ENCODE measurements around the gene FGF18. TPM values are rescaled to one million over a fixed set of nuclear protein-coding genes. Genes with fewer than 3 reads are reported as not detected.

The FGF18 gene
- total RNA-seq, 1 donor from 2014 or later: 2.6 TPM

GRCh38 chr5:171474230-171474813 lies 54.9 kb downstream of the FGF18 start:
- no peak for DNase-seq (ENCODE audit: low spot score, unreplicated experiment)
- Mint-ChIP-seq H3K4me3 (ENCODE audit: low read depth) (no peak overlapping the region), H3K9me3 (ENCODE audit: low read depth) (peaks cover 3% of the 10 kb centered on the region), H3K27me3 (peaks cover 4% of the 10 kb centered on the region), H3K36me3 (ENCODE audit: insufficient read depth) (no peaks in the 10 kb centered on the region), H3K4me1 (ENCODE audit: low read depth) (peaks cover 5% of the 10 kb centered on the region), H3K27ac (no peak overlapping the region)
- TF ChIP-seq CTCF (IDR thresholded peaks at IDR 0.05; ENCODE audit: unreplicated experiment): no peak

DNA sequence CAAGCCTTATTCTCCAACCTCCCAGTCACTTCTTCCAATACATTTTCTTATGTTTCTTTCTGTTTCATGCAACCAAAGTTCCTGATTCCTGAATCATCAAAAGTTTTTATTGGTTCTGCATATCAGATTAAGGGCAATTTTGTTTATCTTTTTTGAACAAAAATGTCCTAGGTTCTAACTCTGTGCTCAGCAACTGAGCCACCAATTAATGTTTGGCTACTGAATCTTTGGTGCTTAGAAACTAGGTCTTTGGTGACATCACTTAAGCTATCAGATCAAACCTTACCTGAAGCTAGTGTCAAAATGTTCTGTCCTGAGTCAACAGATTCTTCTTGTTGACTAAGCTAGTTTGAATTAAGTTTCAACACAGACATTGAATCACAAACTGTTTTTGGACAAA lies 56.1 kb downstream of the FGF18 start:
- H3K4me3 Mint-ChIP-seq (ENCODE audit: low read depth): no peak overlapping the region
- H3K27me3 Mint-ChIP-seq: peaks cover 8% of the 10 kb centered on the region
- DNase-seq (ENCODE audit: low spot score, unreplicated experiment): no peak

DNA sequence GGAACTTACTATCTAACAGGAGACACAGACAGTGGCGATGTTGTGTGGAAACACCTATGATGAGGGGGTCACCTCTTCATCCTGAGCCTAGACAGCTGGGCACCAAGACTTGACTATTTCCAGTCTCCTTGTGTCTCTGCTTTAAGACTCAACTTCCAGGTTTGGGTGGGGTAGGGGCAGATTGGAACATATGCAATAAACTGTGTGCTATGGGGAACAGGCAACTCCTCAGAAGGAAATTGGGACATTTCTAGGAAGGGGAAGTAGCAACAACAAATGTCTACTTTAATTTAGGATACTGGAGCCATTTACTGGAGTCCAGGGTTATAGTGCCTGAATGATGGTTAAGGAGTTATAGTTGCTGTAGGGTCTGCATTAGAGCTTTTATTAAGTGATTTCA lies 57.3 kb downstream of the FGF18 start:
- H3K36me3 Mint-ChIP-seq (ENCODE audit: insufficient read depth): no peaks in the 10 kb centered on the region
- no peak for DNase-seq (ENCODE audit: low spot score, unreplicated experiment)
- peaks cover 2% of the 10 kb centered on the region for H3K4me1 Mint-ChIP-seq (ENCODE audit: low read depth)
- H3K27ac Mint-ChIP-seq: no peak overlapping the region
- peaks cover 9% of the 10 kb centered on the region for H3K27me3 Mint-ChIP-seq
- no peak for TF ChIP-seq CTCF (IDR thresholded peaks at IDR 0.05; ENCODE audit: unreplicated experiment)
- no peak overlapping the region for H3K4me3 Mint-ChIP-seq (ENCODE audit: low read depth)
- no peaks in the 10 kb centered on the region for H3K9me3 Mint-ChIP-seq (ENCODE audit: low read depth)

More for the DNA sequence above, 56.1 kb downstream of the FGF18 start:
- Mint-ChIP-seq H3K4me1 (ENCODE audit: low read depth) (peaks cover 2% of the 10 kb centered on the region), H3K9me3 (ENCODE audit: low read depth) (peaks cover 3% of the 10 kb centered on the region), H3K36me3 (ENCODE audit: insufficient read depth) (no peaks in the 10 kb centered on the region), H3K27ac (no peak overlapping the region)
- TF ChIP-seq CTCF (IDR thresholded peaks at IDR 0.05; ENCODE audit: unreplicated experiment): no peak

DNA sequence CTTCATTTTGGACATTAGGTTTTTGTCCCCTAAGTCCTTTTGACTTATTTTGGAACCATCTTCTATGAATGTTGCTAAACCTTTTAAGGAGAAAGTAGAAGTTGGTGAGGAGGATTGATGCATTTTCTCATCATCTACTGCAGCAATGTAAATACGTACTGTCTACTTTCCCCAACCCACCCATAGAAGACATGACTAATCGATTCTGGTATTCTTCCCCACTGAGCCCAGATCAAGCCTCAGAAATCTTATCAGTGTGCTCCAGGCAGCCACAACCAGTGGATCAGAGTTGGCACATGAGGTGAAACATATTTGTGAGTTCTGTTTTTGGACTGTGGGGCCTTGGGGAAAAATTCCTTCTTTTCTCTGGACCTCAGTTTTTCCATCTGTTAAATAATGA lies 57.7 kb downstream of the FGF18 start:
- no peaks in the 10 kb centered on the region for H3K9me3 Mint-ChIP-seq (ENCODE audit: low read depth)
- no peak overlapping the region for H3K27ac Mint-ChIP-seq
- H3K4me1 Mint-ChIP-seq (ENCODE audit: low read depth): peaks cover 2% of the 10 kb centered on the region
- H3K27me3 Mint-ChIP-seq: peaks cover 12% of the 10 kb centered on the region
- H3K36me3 Mint-ChIP-seq (ENCODE audit: insufficient read depth): no peaks in the 10 kb centered on the region
- no peak for DNase-seq (ENCODE audit: low spot score, unreplicated experiment)
- no peak overlapping the region for H3K4me3 Mint-ChIP-seq (ENCODE audit: low read depth)
- TF ChIP-seq CTCF (IDR thresholded peaks at IDR 0.05; ENCODE audit: unreplicated experiment): no peak

GRCh38 chr5:171477666-171478065 lies 58.2 kb downstream of the FGF18 start:
- TF ChIP-seq CTCF (IDR thresholded peaks at IDR 0.05; ENCODE audit: unreplicated experiment): no peak
- Mint-ChIP-seq H3K4me3 (ENCODE audit: low read depth) (no peak overlapping the region), H3K4me1 (ENCODE audit: low read depth) (peaks cover 2% of the 10 kb centered on the region), H3K36me3 (ENCODE audit: insufficient read depth) (no peaks in the 10 kb centered on the region), H3K27me3 (peaks cover 12% of the 10 kb centered on the region), H3K9me3 (ENCODE audit: low read depth) (no peaks in the 10 kb centered on the region), H3K27ac (no peak overlapping the region)
- no peak for DNase-seq (ENCODE audit: low spot score, unreplicated experiment)

All from progenitor cell of endocrine pancreas (in vitro differentiated cells).